GM23248 (cell line): ENCODE measurements around the gene NTF4. TPM values are rescaled to one million over a fixed set of nuclear protein-coding genes. Genes with fewer than 3 reads are reported as not detected.
"Not testable (repeated sequence)": the region's sequence is repeated elsewhere in the genome, so short reads cannot be mapped to it uniquely, and the experiment has no call there.

Experiments used
- DNase-seq: peaks from one replicate; pipeline ENCODE4 v3.0.0-alpha.2; 2015
- H2AFZ ChIP-seq: fragments of 200-600 bp; sonication (generic); 2 replicates; pipeline ENCODE4 v1.6.1; 2016; ENCODE audit warnings: antibody characterized with exemption
- H3F3A ChIP-seq: fragments of 200-600 bp; sonication (generic); 2 replicates; pipeline ENCODE4 v1.6.1; 2016; ENCODE audit warnings: mild to moderate bottlenecking, antibody characterized with exemption, mixed run types; ENCODE audit not compliant: insufficient read depth
- H3K27ac ChIP-seq: fragments of 200-600 bp; sonication (generic); 2 replicates; pipeline ENCODE4 v1.5.1; 2016; ENCODE audit warnings: mild to moderate bottlenecking
- H3K27me3 ChIP-seq: fragments of 200-600 bp; sonication (generic); replicated peaks from 2 replicates; pipeline ENCODE4 v1.6.1; 2016; ENCODE audit warnings: mild to moderate bottlenecking; ENCODE audit not compliant: insufficient read depth
- H3K36me3 ChIP-seq: fragments of 200-600 bp; sonication (generic); 2 replicates; pipeline ENCODE4 v1.6.1; 2016; ENCODE audit warnings: low read depth, mild to moderate bottlenecking
- H3K4me1 ChIP-seq: fragments of 200-600 bp; sonication (generic); 2 replicates; pipeline ENCODE4 v1.6.1; 2016; ENCODE audit warnings: mild to moderate bottlenecking; ENCODE audit not compliant: insufficient read depth
- H3K4me2 ChIP-seq: fragments of 200-600 bp; sonication (generic); one replicate; pipeline ENCODE4 v1.6.1; 2016; ENCODE audit warnings: mild to moderate bottlenecking; ENCODE audit not compliant: unreplicated experiment
- H3K4me3 ChIP-seq: fragments of 200-600 bp; sonication (generic); 2 replicates; pipeline ENCODE4 v1.5.1; 2016; ENCODE audit warnings: mild to moderate bottlenecking
- H3K79me2 ChIP-seq: fragments of 200-600 bp; sonication (generic); 2 replicates; pipeline ENCODE4 v1.6.1; 2016; ENCODE audit warnings: mild to moderate bottlenecking; ENCODE audit not compliant: insufficient read depth
- H3K9ac ChIP-seq: fragments of 200-600 bp; sonication (generic); 2 replicates; pipeline ENCODE4 v1.6.1; 2016; ENCODE audit warnings: mild to moderate bottlenecking
- H3K9me2 ChIP-seq: fragments of 200-600 bp; sonication (generic); 2 replicates; pipeline ENCODE4 v1.6.1; 2016; ENCODE audit warnings: mixed run types, mild to moderate bottlenecking, moderate library complexity; ENCODE audit not compliant: insufficient read depth
- H3K9me3 ChIP-seq: fragments of 200-600 bp; sonication (generic); one replicate; pipeline ENCODE4 v1.6.1; 2017; ENCODE audit warnings: low read depth
- H4K20me1 ChIP-seq: fragments of 200-600 bp; sonication (generic); 2 replicates; pipeline ENCODE4 v1.6.0; 2016; ENCODE audit not compliant: insufficient read depth
- EZH2 ChIP-seq: fragments of 200-600 bp; sonication (generic); IDR thresholded peaks from 2 replicates; pipeline ENCODE4 v1.6.1; 2018; ENCODE audit warnings: antibody characterized with exemption, mild to moderate bottlenecking; ENCODE audit not compliant: insufficient read depth, poor library complexity, severe bottlenecking
- EZH2phosphoT487 ChIP-seq: fragments of 200-600 bp; sonication (generic); IDR thresholded peaks from 2 replicates; pipeline ENCODE4 v1.6.1; 2018; ENCODE audit warnings: antibody characterized with exemption, moderate library complexity, mild to moderate bottlenecking, low read depth; ENCODE audit not compliant: insufficient read depth
- WGBS, 2 experiments: methylation state at CpG; one replicate each; pipeline ENCODE4 v1.1.6; 2015 to 2017; ENCODE audit warnings: low lambda C conversion rate in 2 of 2, low coverage in 1 of 2; ENCODE audit errors: missing lambda C conversion rate in 2 of 2; 5-methylcytosine and 5-hydroxymethylcytosine counted together
- in situ Hi-C: fragments of 300-500 bp; cut with MboI; formaldehyde crosslinking; loops from 2 replicates; pipeline ENCODE4 v1.15.0; 2020
- polyA plus RNA-seq: library from polyadenylated mRNA; unstranded; fragments of >200 nt; fragmentation: Nextera tagmentation; extraction: Ambion mirVana; gene quantifications from 2 replicates; pipeline ENCODE4 v1.2.1, GENCODE V29; 2016
- total RNA-seq: library from RNA; depleted of rRNA; stranded (reverse); fragments of >200 nt; shearing (Covaris generic); gene quantifications from 2 replicates; pipeline ENCODE4 v1.2.3, GENCODE V29; 2014

Gene NTF4
- total and polyA plus RNA-seq, 2 experiments from 2014 or later: 0.51 TPM; not detected in 1

DNA sequence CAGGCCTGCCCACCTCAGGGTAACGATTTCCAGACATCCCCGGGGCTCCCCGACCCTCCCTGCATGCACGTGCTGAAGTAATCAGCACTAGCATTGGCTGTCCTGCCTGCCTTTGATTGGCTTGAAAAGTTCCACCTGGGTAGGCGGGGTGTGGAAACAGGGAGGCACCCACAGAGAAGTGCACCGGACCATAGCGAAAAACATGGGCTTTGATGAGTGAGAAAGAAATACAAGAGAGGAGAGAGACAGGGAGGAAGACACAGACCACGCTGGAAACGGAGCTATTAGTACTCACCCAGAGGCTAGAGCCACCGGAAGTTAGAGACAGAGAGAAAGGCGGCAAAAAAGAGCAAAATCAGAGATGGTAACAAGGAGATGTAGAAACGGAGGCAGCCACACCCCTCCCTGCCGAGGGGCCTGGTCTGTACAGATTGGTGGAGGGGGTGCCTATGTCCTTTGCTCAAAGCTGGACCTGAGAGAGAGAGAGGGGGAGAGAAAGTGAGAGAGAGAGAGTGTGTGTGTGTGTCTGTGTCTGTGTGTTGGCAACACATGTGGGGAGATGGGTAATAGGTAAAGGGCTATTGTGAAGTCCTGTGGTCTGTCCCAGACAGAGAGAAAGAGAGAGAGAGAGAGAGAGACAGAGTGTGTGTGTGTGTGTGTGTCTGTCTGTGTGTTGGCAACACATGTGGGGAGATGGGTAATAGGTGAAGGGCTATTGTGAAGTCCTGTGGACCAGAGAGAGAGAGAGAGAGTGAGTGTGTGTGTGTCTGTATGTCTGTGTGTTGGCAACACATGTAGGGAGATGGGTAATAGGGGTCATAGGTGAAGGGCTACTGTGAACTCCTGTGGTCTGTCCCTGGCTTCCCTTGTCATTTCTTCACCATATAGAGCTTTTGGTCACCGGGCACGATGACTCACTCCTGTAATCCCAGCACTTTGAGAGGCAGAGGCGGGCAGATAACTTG, 43.4 kb downstream of the NTF4 start:
- Histone ChIP-seq H3K9me3 (no peaks in the 10 kb centered on the region), H3K4me3 (no peak overlapping the region), H3K27me3 (no peaks in the 10 kb centered on the region), H3K9ac (no peak overlapping the region), H4K20me1 (no peaks in the 10 kb centered on the region), H3K4me1 (peaks cover 9% of the 10 kb centered on the region), H3F3A (no peaks in the 10 kb centered on the region), H3K36me3 (no peaks in the 10 kb centered on the region), H3K4me2 (no peak overlapping the region), H3K79me2 (no peaks in the 10 kb centered on the region), H2AFZ (no peak overlapping the region), H3K9me2 (no peaks in the 10 kb centered on the region), H3K27ac (no peak overlapping the region)
- 50 to 51% methylated on average over 16 of the region's 16 CpGs for WGBS, 2 experiments
- peak; percentile 42 for DNase-seq
- in situ Hi-C loops: no loop called here
- no peak for TF ChIP-seq EZH2phosphoT487
- no peak for TF ChIP-seq EZH2

DNA sequence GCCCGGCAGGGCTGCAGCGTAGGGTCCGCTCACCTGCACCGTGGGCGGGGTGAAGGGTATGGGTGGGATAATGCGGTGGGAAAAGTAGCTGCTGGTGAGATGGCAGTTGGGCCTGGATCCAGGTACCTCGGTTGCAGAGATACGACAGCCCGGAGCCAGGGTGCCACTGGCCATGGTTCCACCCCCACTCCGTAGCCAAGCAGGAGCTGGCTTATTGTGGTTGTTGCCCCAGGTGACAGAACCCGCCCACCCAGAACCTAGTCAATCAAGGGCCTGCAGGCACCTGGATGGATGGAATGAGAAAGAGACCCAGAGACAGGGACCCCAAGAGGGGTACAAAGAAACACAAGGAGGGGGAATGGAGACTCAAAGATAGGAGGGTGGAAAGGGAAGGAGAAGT, 44.3 kb downstream of the NTF4 start:
- Histone ChIP-seq H3K27ac (no peak overlapping the region), H2AFZ (no peak overlapping the region), H3K79me2 (no peaks in the 10 kb centered on the region), H3K4me1 (peaks cover 9% of the 10 kb centered on the region), H3K9ac (no peak overlapping the region), H3K9me3 (no peaks in the 10 kb centered on the region), H3K4me2 (no peak overlapping the region), H3K4me3 (no peak overlapping the region), H3K9me2 (no peaks in the 10 kb centered on the region), H3K36me3 (no peaks in the 10 kb centered on the region), H3F3A (no peaks in the 10 kb centered on the region), H3K27me3 (no peaks in the 10 kb centered on the region), H4K20me1 (no peaks in the 10 kb centered on the region)
- TF ChIP-seq EZH2phosphoT487 (no peak), EZH2 (no peak)
- DNase-seq: no peak
- WGBS, 2 experiments: 51 to 60% methylated on average over 11 of the region's 11 CpGs
- in situ Hi-C loops: no loop called here

DNA sequence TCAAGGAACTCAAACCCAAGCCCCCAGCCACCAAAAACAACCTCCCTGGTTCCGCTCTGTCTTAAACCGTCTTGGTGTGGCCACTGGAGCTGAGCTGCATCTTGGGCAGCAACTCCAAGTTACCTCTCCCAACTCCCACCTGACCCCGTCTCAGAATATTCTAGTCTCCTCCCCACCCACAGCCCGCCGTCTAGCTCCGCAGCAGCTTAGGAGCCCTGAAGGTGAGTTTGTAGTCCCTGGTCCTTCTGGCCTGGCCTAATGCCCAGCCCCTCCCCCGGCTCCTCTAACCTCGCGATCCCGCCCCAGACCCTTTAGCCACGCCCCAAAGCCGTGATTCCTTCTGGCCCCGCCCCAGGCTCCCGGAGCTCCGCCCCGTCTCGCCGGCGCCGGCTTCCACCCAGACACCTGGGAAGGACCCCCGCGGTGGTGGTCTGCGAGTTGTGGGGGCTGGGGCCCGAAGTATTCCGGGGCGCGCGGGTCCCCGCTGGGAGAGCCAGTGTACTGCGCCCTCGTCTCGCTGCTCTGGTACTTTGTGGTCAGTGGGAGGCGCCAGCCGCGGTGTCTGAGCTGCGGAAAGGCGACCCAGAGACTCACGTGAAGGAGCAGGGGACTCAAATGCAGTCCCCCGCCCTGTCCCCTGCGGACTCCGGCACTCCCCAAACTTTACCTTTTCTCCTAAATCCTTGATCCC, 45.2 kb downstream of the NTF4 start:
- no peaks in the 10 kb centered on the region for H3K36me3 ChIP-seq
- in situ Hi-C loops: no loop called here
- peak overlapping the region; percentile 71 for H2AFZ ChIP-seq
- H3K4me2 ChIP-seq: peak overlapping the region; percentile 87
- H4K20me1 ChIP-seq: no peaks in the 10 kb centered on the region
- WGBS, 2 experiments: 3 to 4% methylated on average over 31 to 41 of the region's 41 CpGs
- H3K9me2 ChIP-seq: no peaks in the 10 kb centered on the region
- peak overlapping the region; percentile 75 for H3K4me3 ChIP-seq
- no peaks in the 10 kb centered on the region for H3K79me2 ChIP-seq
- no peaks in the 10 kb centered on the region for H3F3A ChIP-seq
- H3K9me3 ChIP-seq: no peaks in the 10 kb centered on the region
- no peak overlapping the region for H3K27ac ChIP-seq
- no peak for TF ChIP-seq EZH2phosphoT487
- TF ChIP-seq EZH2: no peak
- DNase-seq: peak; percentile 77
- no peaks in the 10 kb centered on the region for H3K27me3 ChIP-seq
- peaks cover 9% of the 10 kb centered on the region for H3K4me1 ChIP-seq
- peak overlapping the region; percentile 19; the same call in 1 of the 2 replicates for H3K9ac ChIP-seq

DNA sequence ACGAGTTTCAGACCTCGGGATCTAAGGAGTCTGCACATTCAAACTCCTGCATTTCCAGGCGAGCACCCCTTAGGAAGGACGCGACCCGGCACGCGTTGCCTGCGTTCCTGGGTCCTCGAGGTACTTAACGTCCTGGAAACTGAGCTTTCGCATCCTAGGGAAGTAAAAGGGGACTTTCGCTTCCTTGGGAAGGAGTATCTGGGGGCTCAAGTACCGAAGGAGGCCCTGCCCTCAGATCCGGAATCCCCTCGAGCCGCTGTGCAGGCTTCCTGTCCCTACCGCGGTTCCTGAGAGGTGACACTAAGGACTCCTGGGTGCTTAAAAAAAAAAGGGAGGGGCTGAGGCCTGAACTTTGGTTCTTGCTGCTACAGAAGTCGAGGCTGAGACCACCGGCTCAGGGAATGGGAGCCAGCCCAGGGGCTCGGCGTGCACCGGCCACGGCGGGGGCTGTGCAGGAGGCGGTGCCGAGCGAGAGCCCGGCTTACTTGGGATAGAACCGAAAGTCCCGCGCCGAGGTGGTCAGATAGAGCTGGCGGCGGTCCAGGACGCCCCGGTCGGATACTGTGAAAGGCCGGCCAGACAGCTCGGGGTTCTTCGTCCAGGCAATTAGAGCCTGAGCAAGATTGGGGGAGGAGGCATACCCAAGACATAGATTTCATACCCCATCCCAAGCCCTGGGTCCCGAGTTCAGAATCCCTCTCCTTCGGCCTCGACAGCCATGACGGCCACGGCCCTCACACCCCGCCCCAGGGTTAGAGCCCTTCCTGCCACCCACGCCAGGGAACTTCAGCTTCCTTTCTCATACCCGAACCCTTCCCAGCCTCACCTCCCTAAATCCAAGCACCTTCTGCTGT, 46.0 kb downstream of the NTF4 start:
- H3K9me3 ChIP-seq, H3K27ac ChIP-seq, in situ Hi-C loops, H3F3A ChIP-seq, H3K36me3 ChIP-seq, H4K20me1 ChIP-seq, H3K4me1 ChIP-seq, H3K27me3 ChIP-seq, H3K9me2 ChIP-seq, H3K79me2 ChIP-seq: not testable (repeated sequence)
- Histone ChIP-seq H3K9ac (peak overlapping the region; percentile 28), H3K4me2 (peak overlapping the region; percentile 87), H3K4me3 (peak overlapping the region; percentile 75), H2AFZ (peak overlapping the region; percentile 71)
- 16 to 17% methylated on average over 39 to 50 of the region's 50 CpGs for WGBS, 2 experiments
- DNase-seq: peak; percentile 19
